CD14-positive monocyte (primary cell): ENCODE measurements around the gene CEP112. TPM values are rescaled to one million over a fixed set of nuclear protein-coding genes. Genes with fewer than 3 reads are reported as not detected.

Source experiments
- DNase-seq, 3 donors: peaks; one replicate each; pipeline ENCODE4 v3.0.0-alpha.2; 2011 to 2022
- H2AFZ ChIP-seq: 2 replicates; pipeline ENCODE4 v1.6.0; 2012; ENCODE audit warnings: mild to moderate bottlenecking, low read depth, low read length, inconsistent platforms; ENCODE audit not compliant: insufficient read depth, poor library complexity, severe bottlenecking
- H3K27ac ChIP-seq, 2 donors: 1 replicate in 1 of 2; 2 replicates in 1 of 2; pipeline ENCODE4 v1.5.1; 2012 to 2013; ENCODE audit warnings: low read length in 2 of 2, control low read depth in 1 of 2, inconsistent platforms in 1 of 2, low read depth in 1 of 2, mild to moderate bottlenecking in 1 of 2
- H3K27me3 ChIP-seq, 2 donors: one replicate each; pipeline versions ENCODE4 v1.6.0 to v1.6.1; 2011 to 2013; ENCODE audit warnings: low read length in 2 of 2; ENCODE audit not compliant: control insufficient read depth in 2 of 2, insufficient read depth in 2 of 2
- H3K36me3 ChIP-seq, 2 donors: replicated peaks in 1 of 2; 1 replicate in 1 of 2; 2 replicates in 1 of 2; pipeline versions ENCODE4 v1.5.1 to v1.6.1; 2012 to 2013; ENCODE audit warnings: low read length in 2 of 2, control low read depth in 1 of 2, inconsistent platforms in 1 of 2, mild to moderate bottlenecking in 1 of 2; ENCODE audit not compliant: insufficient read depth in 2 of 2, control insufficient read depth in 1 of 2
- H3K4me1 ChIP-seq, 2 donors: 1 replicate in 1 of 2; 2 replicates in 1 of 2; pipeline versions ENCODE4 v1.5.1 to v1.6.1; 2012 to 2013; ENCODE audit warnings: low read length in 2 of 2, control low read depth in 1 of 2, inconsistent platforms in 1 of 2, mild to moderate bottlenecking in 1 of 2, moderate library complexity in 1 of 2; ENCODE audit not compliant: insufficient read depth in 2 of 2, control insufficient read depth in 1 of 2
- H3K4me2 ChIP-seq: replicated peaks from 2 replicates; pipeline ENCODE3; 2012; ENCODE audit warnings: low read length, moderate library complexity, mild to moderate bottlenecking; ENCODE audit not compliant: poor library complexity, severe bottlenecking; ENCODE audit errors: extremely low read depth
- H3K4me3 ChIP-seq, 3 experiments: fragments of 200-600 bp in 1 of 3; sonication (generic) in 1 of 3; replicated peaks in 1 of 3; 1 replicate in 2 of 3; 2 replicates in 1 of 3; pipeline ENCODE4 v1.5.1; 2011 to 2013; ENCODE audit warnings: low read length in 3 of 3, mild to moderate bottlenecking in 3 of 3, control low read depth in 2 of 3, low read depth in 2 of 3, inconsistent platforms in 1 of 3, moderate library complexity in 1 of 3
- H3K79me2 ChIP-seq: 2 replicates; pipeline ENCODE4 v1.6.0; 2012; ENCODE audit warnings: mild to moderate bottlenecking, control low read depth, inconsistent platforms, low read length, moderate library complexity; ENCODE audit not compliant: insufficient read depth
- H3K9ac ChIP-seq: 2 replicates; pipeline ENCODE4 v1.6.0; 2017; ENCODE audit warnings: low read length, mild to moderate bottlenecking; ENCODE audit not compliant: insufficient read depth, poor library complexity, severe bottlenecking
- H3K9me3 ChIP-seq, 2 donors: replicated peaks in 1 of 2; 1 replicate in 1 of 2; 2 replicates in 1 of 2; pipeline versions ENCODE4 v1.5.1 to v1.6.1; 2012 to 2013; ENCODE audit warnings: low read length in 2 of 2, control low read depth in 1 of 2; ENCODE audit not compliant: control insufficient read depth in 1 of 2, insufficient read depth in 1 of 2
- H4K20me1 ChIP-seq: 2 replicates; pipeline ENCODE4 v1.6.0; 2012; ENCODE audit warnings: mild to moderate bottlenecking, low read length, control low read depth, moderate library complexity; ENCODE audit not compliant: insufficient read depth
- H3K27ac Mint-ChIP-seq, 7 donors: one replicate each; pipeline ENCODE4 v1.8.0; 2020; ENCODE audit warnings: mild to moderate bottlenecking in 7 of 7, mixed read lengths in 7 of 7, moderate library complexity in 6 of 7, inconsistent platforms in 2 of 7
- H3K27me3 Mint-ChIP-seq, 3 donors: one replicate each; pipeline ENCODE4 v1.8.0; 2021 to 2022; ENCODE audit warnings: low read depth in 3 of 3, mild to moderate bottlenecking in 3 of 3, mixed read lengths in 3 of 3, moderate library complexity in 3 of 3, inconsistent platforms in 1 of 3
- H3K36me3 Mint-ChIP-seq, 2 donors: one replicate each; pipeline ENCODE4 v1.8.0; 2020; ENCODE audit warnings: mixed read lengths in 2 of 2, inconsistent platforms in 1 of 2, mild to moderate bottlenecking in 1 of 2
- H3K4me1 Mint-ChIP-seq: one replicate; pipeline ENCODE4 v1.8.0; 2020; ENCODE audit warnings: mild to moderate bottlenecking, mixed read lengths
- H3K4me3 Mint-ChIP-seq, 2 donors: one replicate each; pipeline ENCODE4 v1.8.0; 2020; ENCODE audit warnings: mild to moderate bottlenecking in 2 of 2, mixed read lengths in 2 of 2, moderate library complexity in 1 of 2
- H3K9me3 Mint-ChIP-seq, 7 donors: one replicate each; pipeline ENCODE4 v1.8.0; 2020 to 2022; ENCODE audit warnings: mixed read lengths in 7 of 7, mild to moderate bottlenecking in 6 of 7, moderate library complexity in 6 of 7, inconsistent platforms in 2 of 7
- CTCF ChIP-seq: fragments of 200-600 bp; IDR thresholded peaks from one replicate; pipeline ENCODE4 v1.8.0; 2022; ENCODE audit warnings: antibody characterized with exemption, mild to moderate bottlenecking
- WGBS: methylation state at CpG from one replicate; pipeline ENCODE4 v1.1.5; 2013; ENCODE audit warnings: missing lambda C conversion rate; ENCODE audit not compliant: insufficient coverage; 5-methylcytosine and 5-hydroxymethylcytosine counted together
- intact Hi-C, 2 donors: fragments of 100-400 bp; cut with micrococcal nuclease; formaldehyde crosslinking; loops; one replicate each; pipeline versions ENCODE4 v1.15.0 to v1.15.1; 2023
- polyA plus RNA-seq, 3 donors: library from polyadenylated mRNA; depleted of rRNA in 1 of 3; unstranded in 2 of 3; stranded (reverse) in 1 of 3; fragments of 300-500 nt in 2 of 3; fragments of >200 nt in 1 of 3; fragmentation: Illumina TruSeq in 2 of 3; gene quantifications; 1 replicate in 2 of 3; 2 replicates in 1 of 3; pipeline ENCODE4 v1.2.3, GENCODE V29; 2012 to 2021

CEP112 gene
- polyA plus RNA-seq, 3 donors: 0.10 TPM; not detected in 2

- Histone ChIP-seq H3K4me2 (no peak overlapping the region), H2AFZ (no peak overlapping the region), H3K9me3 (peaks cover 4 to 7% of the 10 kb centered on the region in 2 donors), H3K4me1 (no peaks in the 10 kb centered on the region), H3K36me3 (no peaks in the 10 kb centered on the region), H3K27me3 (no peaks in the 10 kb centered on the region), H3K4me3 (no peak overlapping the region), H3K27ac (no peak overlapping the region), H3K9ac (no peak overlapping the region), H4K20me1 (no peaks in the 10 kb centered on the region), H3K79me2 (no peaks in the 10 kb centered on the region)
- Mint-ChIP-seq H3K9me3 (peaks cover 0 to 11% (median 2%) of the 10 kb centered on the region in 7 donors), H3K36me3 (no peaks in the 10 kb centered on the region), H3K27me3 (peaks cover 0 to 2% (median 0%) of the 10 kb centered on the region in 3 donors), H3K4me3 (no peak overlapping the region), H3K4me1 (no peaks in the 10 kb centered on the region), H3K27ac (no peak overlapping the region)
- TF ChIP-seq CTCF: no peak
- intact Hi-C loops: no loop called here
- WGBS: 91% methylated on average over 4 of the region's 11 CpGs
- DNase-seq: no peak
Measured at GRCh38 chr17:65902831-65903522, 289.0 kb downstream of the CEP112 start.

GRCh38 chr17:65902155-65902554 lies 289.8 kb downstream of the CEP112 start:
- peaks cover 0 to 2% (median 0%) of the 10 kb centered on the region in 3 donors for H3K27me3 Mint-ChIP-seq
- intact Hi-C loops: no loop called here
- no peak overlapping the region for H3K4me3 Mint-ChIP-seq
- H3K36me3 ChIP-seq: no peaks in the 10 kb centered on the region
- no peak for TF ChIP-seq CTCF
- H3K4me1 ChIP-seq: no peaks in the 10 kb centered on the region
- no peaks in the 10 kb centered on the region for H3K36me3 Mint-ChIP-seq
- H3K9me3 Mint-ChIP-seq: peaks cover 0 to 11% (median 2%) of the 10 kb centered on the region in 7 donors
- H3K79me2 ChIP-seq: no peaks in the 10 kb centered on the region
- no peak overlapping the region for H3K27ac ChIP-seq
- no peaks in the 10 kb centered on the region for H4K20me1 ChIP-seq
- H3K4me1 Mint-ChIP-seq: no peaks in the 10 kb centered on the region
- WGBS: 94% methylated on average over 5 of the region's 10 CpGs
- H3K4me2 ChIP-seq: no peak overlapping the region
- peaks cover 0 to 4% of the 10 kb centered on the region in 2 donors for H3K9me3 ChIP-seq
- H3K9ac ChIP-seq: no peak overlapping the region
- H3K4me3 ChIP-seq: no peak overlapping the region
- H3K27ac Mint-ChIP-seq: no peak overlapping the region
- no peaks in the 10 kb centered on the region for H3K27me3 ChIP-seq
- no peak overlapping the region for H2AFZ ChIP-seq
- DNase-seq: no peak
